ENCODE data around the gene CCDC80.

The CCDC80 gene

DNA sequence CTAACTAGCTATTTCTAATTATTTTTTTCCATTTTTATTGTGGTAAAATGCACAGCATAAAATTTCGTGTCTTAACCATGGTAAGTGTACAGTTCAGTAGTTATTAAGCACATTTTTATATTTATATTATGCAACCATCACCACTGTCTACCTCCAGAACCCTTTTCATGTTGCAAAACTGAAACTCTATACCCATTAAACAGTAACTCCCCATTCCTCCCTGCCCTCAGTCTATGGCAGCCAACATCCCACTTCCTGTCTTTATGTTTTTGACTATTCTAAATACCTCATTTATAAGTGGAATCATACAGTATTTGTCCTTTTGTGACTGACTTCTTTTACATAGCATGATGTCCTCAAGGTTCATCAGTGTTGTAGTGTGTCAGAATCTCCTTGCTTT lies 53.6 kb downstream of the CCDC80 start:
- Histone ChIP-seq H3F3A (ENCODE audit: insufficient read depth, low read length) (no peaks in the 10 kb centered on the region), H3K9me3 (ENCODE audit: low read length) (no peaks in the 10 kb centered on the region), H3K4me1 (ENCODE audit: insufficient read depth, low read length, severe bottlenecking) (peaks cover 3% of the 10 kb centered on the region), H3K27me3 (ENCODE audit: insufficient read depth, low read length) (no peaks in the 10 kb centered on the region), H3K79me2 (ENCODE audit: insufficient read depth, low read length) (no peaks in the 10 kb centered on the region), H2AFZ (ENCODE audit: low read length) (no peak overlapping the region), H3K4me2 (ENCODE audit: low read length) (no peak overlapping the region), H3K9me2 (ENCODE audit: low read depth, low read length) (no peaks in the 10 kb centered on the region), H3K9ac (ENCODE audit: low read length) (no peak overlapping the region), H3K4me3 (ENCODE audit: low read depth, low read length, poor library complexity, severe bottlenecking) (no peak overlapping the region), H3K36me3 (ENCODE audit: insufficient read depth, low read length) (peaks cover 39% of the 10 kb centered on the region), H4K20me1 (ENCODE audit: insufficient read depth, low read length) (no peaks in the 10 kb centered on the region), H3K27ac (ENCODE audit: low read depth, low read length, poor library complexity, severe bottlenecking) (no peak overlapping the region)
- TF ChIP-seq CTCF (IDR thresholded peaks at IDR 0.05; ENCODE audit: low read length) (no peak), EZH2 (IDR thresholded peaks at IDR 0.05; ENCODE audit: borderline replicate concordance, low read length) (no peak)

- H3K36me3 ChIP-seq (ENCODE audit: insufficient read depth, low read length): peaks cover 41% of the 10 kb centered on the region
- TF ChIP-seq EZH2 (IDR thresholded peaks at IDR 0.05; ENCODE audit: borderline replicate concordance, low read length) (no peak), CTCF (IDR thresholded peaks at IDR 0.05; ENCODE audit: low read length) (no peak)
- no peak overlapping the region for H3K4me2 ChIP-seq (ENCODE audit: low read length)
- no peaks in the 10 kb centered on the region for H3F3A ChIP-seq (ENCODE audit: insufficient read depth, low read length)
- no peak overlapping the region for H3K27ac ChIP-seq (ENCODE audit: low read depth, low read length, poor library complexity, severe bottlenecking)
- H3K27me3 ChIP-seq (ENCODE audit: insufficient read depth, low read length): no peaks in the 10 kb centered on the region
- H3K4me1 ChIP-seq (ENCODE audit: insufficient read depth, low read length, severe bottlenecking): peaks cover 3% of the 10 kb centered on the region
- H3K9me2 ChIP-seq (ENCODE audit: low read depth, low read length): no peaks in the 10 kb centered on the region
- no peaks in the 10 kb centered on the region for H3K9me3 ChIP-seq (ENCODE audit: low read length)
- H3K4me3 ChIP-seq (ENCODE audit: low read depth, low read length, poor library complexity, severe bottlenecking): no peak overlapping the region
- no peak overlapping the region for H2AFZ ChIP-seq (ENCODE audit: low read length)
- H3K9ac ChIP-seq (ENCODE audit: low read length): no peak overlapping the region
- no peaks in the 10 kb centered on the region for H4K20me1 ChIP-seq (ENCODE audit: insufficient read depth, low read length)
- no peaks in the 10 kb centered on the region for H3K79me2 ChIP-seq (ENCODE audit: insufficient read depth, low read length)
Observed at GRCh38 chr3:112585782-112586181, 55.2 kb downstream of the CCDC80 start.

GRCh38 chr3:112583105-112583504 lies 57.8 kb downstream of the CCDC80 start:
- no peaks in the 10 kb centered on the region for H3F3A ChIP-seq (ENCODE audit: insufficient read depth, low read length)
- no peak overlapping the region for H2AFZ ChIP-seq (ENCODE audit: low read length)
- no peaks in the 10 kb centered on the region for H3K79me2 ChIP-seq (ENCODE audit: insufficient read depth, low read length)
- no peaks in the 10 kb centered on the region for H3K9me2 ChIP-seq (ENCODE audit: low read depth, low read length)
- no peak overlapping the region for H3K9ac ChIP-seq (ENCODE audit: low read length)
- H3K9me3 ChIP-seq (ENCODE audit: low read length): no peaks in the 10 kb centered on the region
- peaks cover 9% of the 10 kb centered on the region for H3K4me1 ChIP-seq (ENCODE audit: insufficient read depth, low read length, severe bottlenecking)
- no peak overlapping the region for H3K27ac ChIP-seq (ENCODE audit: low read depth, low read length, poor library complexity, severe bottlenecking)
- TF ChIP-seq CTCF (IDR thresholded peaks at IDR 0.05; ENCODE audit: low read length): no peak
- no peak for TF ChIP-seq EZH2 (IDR thresholded peaks at IDR 0.05; ENCODE audit: borderline replicate concordance, low read length)
- no peak overlapping the region for H3K4me2 ChIP-seq (ENCODE audit: low read length)
- H3K36me3 ChIP-seq (ENCODE audit: insufficient read depth, low read length): peaks cover 45% of the 10 kb centered on the region
- H3K4me3 ChIP-seq (ENCODE audit: low read depth, low read length, poor library complexity, severe bottlenecking): no peak overlapping the region
- no peaks in the 10 kb centered on the region for H3K27me3 ChIP-seq (ENCODE audit: insufficient read depth, low read length)
- H4K20me1 ChIP-seq (ENCODE audit: insufficient read depth, low read length): no peaks in the 10 kb centered on the region

All from OCI-LY1 (cell line).